Epithelial cell of proximal tubule (primary cell): Measurements from ENCODE around the gene CPS1. TPM values are rescaled to one million over a fixed set of nuclear protein-coding genes. Genes with fewer than 3 reads are reported as not detected.

Experiments
- DNase-seq: peaks from one replicate; pipeline ENCODE4 v3.0.0-alpha.2; 2011; ENCODE audit warnings: low read depth
- H3K4me3 ChIP-seq: 2 replicates; pipeline ENCODE4 v1.5.1; 2011; ENCODE audit warnings: low read depth, mild to moderate bottlenecking, low read length
- total RNA-seq: library from RNA; depleted of rRNA; stranded (reverse); fragments of >200 nt; gene quantifications from 2 replicates; pipeline ENCODE4 v1.2.3, GENCODE V29; 2015
- TF ChIP-seq, protein P1 (sequence below): conservative IDR thresholded peaks from 2 replicates; pipeline ENCODE4 v1.5.1; 2012; ENCODE audit warnings: low read depth, mild to moderate bottlenecking, low read length

CPS1 gene
- total RNA-seq, 1 donor from 2014 or later, result 2.8 TPM

DNA sequence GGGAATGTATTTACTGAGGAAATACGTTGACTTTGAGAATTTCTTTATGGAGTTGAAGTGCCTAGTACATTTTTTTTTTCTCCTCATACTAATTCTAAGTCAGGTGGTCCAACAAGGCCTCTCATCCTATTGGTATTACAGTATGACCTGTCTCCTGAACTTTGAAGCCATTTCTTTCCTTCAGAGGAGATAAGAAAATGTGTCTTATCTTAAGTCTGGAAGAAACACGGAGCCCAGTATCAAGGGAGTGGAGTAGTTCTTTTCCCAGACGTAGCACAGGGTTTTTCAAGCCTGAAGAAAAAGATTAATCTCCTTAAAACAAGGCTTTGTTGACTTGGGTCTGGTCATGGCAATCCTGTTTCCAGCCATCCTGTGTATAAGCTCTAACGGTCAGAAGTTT is 11.6 kb upstream of the CPS1 start:
- TF ChIP-seq, protein P1, sequence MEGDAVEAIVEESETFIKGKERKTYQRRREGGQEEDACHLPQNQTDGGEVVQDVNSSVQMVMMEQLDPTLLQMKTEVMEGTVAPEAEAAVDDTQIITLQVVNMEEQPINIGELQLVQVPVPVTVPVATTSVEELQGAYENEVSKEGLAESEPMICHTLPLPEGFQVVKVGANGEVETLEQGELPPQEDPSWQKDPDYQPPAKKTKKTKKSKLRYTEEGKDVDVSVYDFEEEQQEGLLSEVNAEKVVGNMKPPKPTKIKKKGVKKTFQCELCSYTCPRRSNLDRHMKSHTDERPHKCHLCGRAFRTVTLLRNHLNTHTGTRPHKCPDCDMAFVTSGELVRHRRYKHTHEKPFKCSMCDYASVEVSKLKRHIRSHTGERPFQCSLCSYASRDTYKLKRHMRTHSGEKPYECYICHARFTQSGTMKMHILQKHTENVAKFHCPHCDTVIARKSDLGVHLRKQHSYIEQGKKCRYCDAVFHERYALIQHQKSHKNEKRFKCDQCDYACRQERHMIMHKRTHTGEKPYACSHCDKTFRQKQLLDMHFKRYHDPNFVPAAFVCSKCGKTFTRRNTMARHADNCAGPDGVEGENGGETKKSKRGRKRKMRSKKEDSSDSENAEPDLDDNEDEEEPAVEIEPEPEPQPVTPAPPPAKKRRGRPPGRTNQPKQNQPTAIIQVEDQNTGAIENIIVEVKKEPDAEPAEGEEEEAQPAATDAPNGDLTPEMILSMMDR, result no peak
- no peak overlapping the region for H3K4me3 ChIP-seq
- DNase-seq, result no peak

- TF ChIP-seq, protein P1, result no peak
- no peak overlapping the region for H3K4me3 ChIP-seq
- DNase-seq, result no peak
These were observed 9.8 kb upstream of the CPS1 start for GRCh38 chr2:210546424-210547208.

GRCh38 chr2:210548031-210548430 is 8.4 kb upstream of the CPS1 start:
- no peak for DNase-seq
- H3K4me3 ChIP-seq, result no peak overlapping the region
- TF ChIP-seq, protein P1, result no peak

DNA sequence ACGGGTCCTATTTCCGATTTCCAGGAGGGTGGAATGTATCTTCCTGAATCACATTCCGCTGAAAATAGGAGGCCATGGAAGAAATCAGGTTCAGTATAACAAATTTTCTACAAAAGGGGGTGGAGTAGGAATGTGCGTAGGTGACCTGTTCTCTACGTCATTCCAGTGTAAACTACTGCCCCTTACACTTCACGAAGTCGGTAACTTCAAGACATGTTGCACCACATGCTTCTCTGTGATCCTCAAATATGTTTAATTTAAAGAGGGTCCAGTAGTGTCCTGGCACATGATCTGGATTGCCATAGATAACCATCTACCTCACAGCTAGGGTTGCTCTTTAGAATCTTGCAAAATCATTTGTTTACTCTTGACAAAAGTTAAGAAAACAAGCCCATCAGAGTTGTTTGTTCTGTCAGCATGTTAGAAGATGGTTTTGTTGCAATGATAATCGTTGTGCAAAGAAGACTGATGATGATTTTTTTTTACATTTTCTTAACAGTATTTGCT is 7.5 kb upstream of the CPS1 start:
- no peak overlapping the region for H3K4me3 ChIP-seq
- no peak for DNase-seq

GRCh38 chr2:210551001-210551400 is 5.4 kb upstream of the CPS1 start:
- H3K4me3 ChIP-seq, result no peak overlapping the region
- no peak for DNase-seq
- TF ChIP-seq, protein P1, result no peak

More for the DNA sequence above, 7.5 kb upstream of the CPS1 start:
- TF ChIP-seq, protein P1, result no peak

GRCh38 chr2:210553373-210553772 is 3.0 kb upstream of the CPS1 start:
- DNase-seq, result no peak
- TF ChIP-seq, protein P1, result no peak

GRCh38 chr2:210555555-210555954 is 844 bp upstream of the CPS1 start:
- TF ChIP-seq, protein P1, result no peak
- no peak for DNase-seq
- no peak overlapping the region for H3K4me3 ChIP-seq

More at GRCh38 chr2:210553373-210553772, 3.0 kb upstream of the CPS1 start:
- H3K4me3 ChIP-seq, result no peak overlapping the region
